Cardiac fibroblast (primary cell): ENCODE results near the gene RCOR1.
"Not testable (repeated sequence)": the region's sequence is repeated elsewhere in the genome, so short reads cannot be mapped to it uniquely, and the experiment has no call there.

Experiments used
- DNase-seq, 2 donors: peaks; one replicate each; pipeline versions ENCODE4 v3.0.0 to v3.0.0-alpha.2; 2010; ENCODE audit warnings: low read depth in 2 of 2
- H3K4me3 ChIP-seq, 2 donors: replicated peaks in 1 of 2; 1 replicate in 1 of 2; 2 replicates in 1 of 2; pipeline ENCODE4 v1.5.1; 2011; ENCODE audit warnings: low read depth in 2 of 2, low read length in 2 of 2, mild to moderate bottlenecking in 2 of 2, moderate library complexity in 1 of 2
- CTCF ChIP-seq: IDR thresholded peaks from one replicate; pipeline ENCODE4 v1.5.1; 2011; ENCODE audit warnings: low read depth, mild to moderate bottlenecking, low read length, inconsistent platforms

Gene RCOR1

GRCh38 chr14:102571478-102572042, 20.9 kb upstream of the RCOR1 start:
- H3K4me3 ChIP-seq: no peak overlapping the region
- TF ChIP-seq CTCF: no peak
- DNase-seq: no peak

- DNase-seq, H3K4me3 ChIP-seq: not testable (repeated sequence)
These were observed 19.3 kb upstream of the RCOR1 start for GRCh38 chr14:102573161-102573560.

DNA sequence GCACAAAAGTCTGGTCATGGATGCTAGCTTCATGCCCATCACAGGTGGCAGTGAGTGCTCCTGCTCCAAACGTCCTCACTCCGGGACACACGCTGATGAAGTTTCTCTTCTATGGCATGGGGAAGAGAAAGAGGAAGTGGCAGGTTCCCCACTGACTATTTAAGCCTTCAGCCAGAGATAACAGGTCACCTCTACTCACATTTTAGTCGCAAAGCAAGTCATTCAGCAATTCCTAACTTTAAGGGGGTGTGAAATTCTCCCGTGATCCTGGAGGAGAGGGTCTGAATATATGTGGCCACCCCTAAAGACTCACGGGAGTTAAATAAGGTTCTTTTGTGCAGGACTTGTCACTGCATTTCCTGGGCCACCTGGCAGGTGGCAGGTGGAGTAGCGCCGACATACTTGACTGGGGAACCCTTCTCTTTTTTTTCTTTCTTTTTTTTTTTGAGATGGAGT, 18.8 kb upstream of the RCOR1 start:
- H3K4me3 ChIP-seq: no peak overlapping the region
- DNase-seq: no peak
- no peak for TF ChIP-seq CTCF

GRCh38 chr14:102574281-102575159, 17.9 kb upstream of the RCOR1 start:
- no peak overlapping the region for H3K4me3 ChIP-seq
- DNase-seq: peak in 1 of 2 donors; percentile 30
- TF ChIP-seq CTCF: no peak

DNA sequence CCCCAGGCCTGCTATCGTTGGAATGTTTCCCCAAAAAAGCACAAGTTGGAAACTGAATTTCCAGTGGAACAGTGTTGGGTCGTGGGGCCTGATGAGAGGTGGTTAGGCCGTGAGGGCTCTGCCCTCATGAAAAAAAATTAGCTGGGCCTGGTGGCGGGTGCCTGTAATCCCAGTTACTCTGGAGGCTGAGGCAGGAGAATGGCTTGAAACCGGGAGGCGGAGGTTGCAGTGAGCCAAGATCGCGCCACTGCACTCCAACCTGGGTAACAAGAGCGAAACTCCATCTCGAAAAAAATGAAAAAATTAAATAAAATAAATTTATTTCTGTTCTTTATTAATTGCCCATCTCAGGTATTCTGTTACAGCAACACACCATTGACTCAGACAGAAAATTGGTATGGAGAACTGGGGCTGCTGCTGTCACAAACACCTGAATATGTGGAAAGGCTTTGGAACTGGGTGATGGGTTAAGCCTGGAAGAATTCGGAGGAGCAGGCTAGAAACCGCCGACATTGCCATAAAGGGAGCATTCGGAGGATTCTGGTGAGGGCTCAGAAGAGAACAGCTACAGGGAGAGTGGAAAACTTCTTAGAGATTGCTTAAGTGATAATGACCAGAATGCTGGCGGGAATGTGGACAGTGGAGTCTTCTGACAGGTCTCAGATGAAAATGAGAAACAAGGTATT, 17.1 kb upstream of the RCOR1 start:
- H3K4me3 ChIP-seq: no peak overlapping the region
- DNase-seq: no peak
- no peak for TF ChIP-seq CTCF

DNA sequence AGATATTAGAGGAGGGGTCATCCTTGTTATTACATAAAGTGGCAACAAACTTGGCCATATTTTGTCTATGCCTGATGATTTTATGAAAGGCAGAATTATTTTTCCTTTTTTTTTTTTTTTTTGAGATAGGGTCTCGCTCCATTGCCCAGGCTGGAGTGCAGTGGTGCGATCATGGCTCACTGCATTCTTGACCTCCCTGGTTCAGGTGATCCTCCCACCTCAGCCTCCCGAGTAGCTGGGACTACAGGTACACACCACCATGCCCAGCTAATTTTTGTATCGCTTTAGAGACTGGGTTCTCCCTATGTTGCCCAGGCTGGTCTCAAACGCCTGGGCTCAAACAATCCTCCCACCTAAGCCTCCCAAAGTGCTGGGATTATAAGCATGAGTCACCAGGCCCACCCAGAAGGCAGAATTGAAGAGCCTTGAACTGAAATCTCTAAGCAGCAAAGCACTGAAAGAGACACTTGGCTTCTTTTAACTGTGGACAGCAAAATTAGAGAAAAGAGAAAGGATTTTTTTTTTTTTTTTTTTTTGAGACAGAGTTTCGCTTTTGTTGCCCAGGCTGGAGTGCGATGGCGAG, 16.5 kb upstream of the RCOR1 start:
- DNase-seq, H3K4me3 ChIP-seq: not testable (repeated sequence)

DNA sequence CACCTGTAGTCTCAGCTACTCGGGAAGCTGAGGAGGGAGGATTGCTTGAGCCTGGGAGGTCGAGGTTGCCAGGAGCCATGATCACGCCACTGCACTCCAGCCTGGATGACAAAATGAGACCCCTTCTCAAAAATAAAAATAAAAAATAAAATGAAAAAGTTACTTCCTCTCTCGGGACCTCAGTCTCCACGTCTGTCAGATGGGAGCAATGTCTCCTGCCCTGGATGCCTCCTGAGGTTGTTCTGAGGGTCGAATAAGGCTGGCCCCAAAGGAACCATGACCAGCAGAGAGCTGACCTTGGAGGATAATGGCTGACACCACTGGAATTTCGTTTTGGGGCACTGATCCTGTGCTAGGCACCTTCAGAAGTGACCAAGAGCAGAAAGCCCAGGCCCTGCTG, 13.6 kb upstream of the RCOR1 start:
- no peak overlapping the region for H3K4me3 ChIP-seq
- DNase-seq: no peak
- no peak for TF ChIP-seq CTCF
